Purkinje cell (primary cell): ENCODE results near the gene RGS3. TPM values are rescaled to one million over a fixed set of nuclear protein-coding genes. Genes with fewer than 3 reads are reported as not detected.

Experiments used
- polyA plus RNA-seq: library from polyadenylated mRNA; unstranded; fragments of >200 nt; fragmentation: Nextera tagmentation; gene quantifications from 2 replicates; pipeline ENCODE4 v1.2.1, GENCODE V29; 2014

RGS3 gene
- polyA plus RNA-seq = 0.83 TPM in 1 of 2 replicates, not detected in the other

GRCh38 chr9:113463418-113464285 is at the start of gene RGS3:
TSS of gene RGS3 (plus strand) at chr9:113463727. CDS start at chr9:113463803, 76 bp downstream.

Other genes starting within 250 kb of the RGS3 start
- 23.9 and 28.0 TPM in 2 replicates for gene FKBP15, start 242.4 kb upstream of the RGS3 start, polyA plus RNA-seq
- 2.3 and 8.2 TPM in 2 replicates for gene SLC31A1, start 242.2 kb upstream of the RGS3 start, polyA plus RNA-seq
- 92.2 and 96.9 TPM in 2 replicates for gene CDC26, start 188.2 kb upstream of the RGS3 start, polyA plus RNA-seq
- 7.6 and 8.3 TPM in 2 replicates for gene PRPF4, start 188.1 kb upstream of the RGS3 start, polyA plus RNA-seq
- gene RNF183, start 160.4 kb upstream of the RGS3 start, polyA plus RNA-seq = not detected in 2 replicates
- 0.24 and 2.8 TPM in 2 replicates for gene WDR31, start 123.5 kb upstream of the RGS3 start, polyA plus RNA-seq
- 48.0 and 54.2 TPM in 2 replicates for gene BSPRY, start 114.2 kb upstream of the RGS3 start, polyA plus RNA-seq
- 2.5 and 8.8 TPM in 2 replicates for gene HDHD3, start 86.7 kb upstream of the RGS3 start, polyA plus RNA-seq
- 9.0 and 10.7 TPM in 2 replicates for gene ALAD, start 62.4 kb upstream of the RGS3 start, polyA plus RNA-seq
- gene POLE3, start 53.1 kb upstream of the RGS3 start, polyA plus RNA-seq = 13.8 and 21.4 TPM in 2 replicates
- gene C9orf43, start 53.0 kb upstream of the RGS3 start, polyA plus RNA-seq = not detected in 2 replicates